Measurements from ENCODE around the gene MAP3K4. TPM values are rescaled to one million over a fixed set of nuclear protein-coding genes. Genes with fewer than 3 reads are reported as not detected.
A peak's percentile ranks its signal among the peaks of the same experiment; 100 is the strongest.

The MAP3K4 gene
- total RNA-seq, 2 experiments from 2014 or later = 30.3 to 38.7 TPM

GRCh38 chr6:160992061-160992979 lies 751 bp downstream of the MAP3K4 start:
- Histone ChIP-seq H3K36me3 (ENCODE audit: insufficient read depth, low read length) (peaks cover 9% of the 10 kb centered on the region; the same call in 1 of the 2 replicates), H2AFZ (ENCODE audit: low read length) (peak overlapping the region; percentile 91), H3K4me2 (ENCODE audit: low read length) (peak overlapping the region; percentile 92), H3K4me1 (ENCODE audit: insufficient read depth, low read length, poor library complexity, severe bottlenecking) (peaks cover 13% of the 10 kb centered on the region), H3K9me2 (ENCODE audit: insufficient read depth, low read length) (no peaks in the 10 kb centered on the region), H3K79me2 (ENCODE audit: insufficient read depth, low read depth, low read length) (peaks cover 45% of the 10 kb centered on the region), H3K4me3 (ENCODE audit: low read depth, low read length, poor library complexity, severe bottlenecking) (peak overlapping the region; percentile 86), H3K27ac (ENCODE audit: low read depth, low read length, poor library complexity, severe bottlenecking) (peak overlapping the region; percentile 76), H3K9me3 (ENCODE audit: low read length) (no peaks in the 10 kb centered on the region), H4K20me1 (ENCODE audit: insufficient read depth, low read length) (peaks cover 15% of the 10 kb centered on the region)
- POLR2A ChIA-PET = interaction anchor here (0.6 to 1.7 kb wide), 5 partner anchors 10 to 282 kb away, joined by 3 to 6 read pairs (median 3); partner anchors contain the start of gene AGPAT4
- intact Hi-C loops (cut with micrococcal nuclease; ENCODE audit: unreplicated experiment) = loop anchor here (5.0 to 10.0 kb wide), 2 partner anchors 182 to 380 kb away; no protein-coding TSS in a partner anchor
- no peak for TF ChIP-seq EZH2phosphoT487 (IDR thresholded peaks at IDR 0.05; ENCODE audit: borderline replicate concordance, low read depth, low read length)
- TF ChIP-seq CTCF (conservative IDR thresholded peaks at IDR 0.05; ENCODE audit: low read length) = peak; percentile 87
- CTCF ChIA-PET (ENCODE audit: unreplicated experiment) = interaction anchor here (0.8 to 1.2 kb wide), 2 partner anchors 17 to 260 kb away, joined by 3 read pairs; no protein-coding TSS in a partner anchor
- DNase-seq (ENCODE audit: low spot score) = peak; percentile 78
- BruUV-seq (replicated peaks) = no TSS peak

- peaks cover 15% of the 10 kb centered on the region for H4K20me1 ChIP-seq (ENCODE audit: insufficient read depth, low read length)
- DNase-seq (ENCODE audit: low spot score) = no peak
- peaks cover 13% of the 10 kb centered on the region; the same call in 1 of the 2 replicates for H3K36me3 ChIP-seq (ENCODE audit: insufficient read depth, low read length)
- TF ChIP-seq EZH2phosphoT487 (IDR thresholded peaks at IDR 0.05; ENCODE audit: borderline replicate concordance, low read depth, low read length) (no peak), CTCF (conservative IDR thresholded peaks at IDR 0.05; ENCODE audit: low read length) (peak; percentile 60; the same call in 1 of the 2 replicates)
- H3K27ac ChIP-seq (ENCODE audit: low read depth, low read length, poor library complexity, severe bottlenecking) = no peak overlapping the region
- H3K9me3 ChIP-seq (ENCODE audit: low read length) = no peaks in the 10 kb centered on the region
- H2AFZ ChIP-seq (ENCODE audit: low read length) = no peak overlapping the region
- CTCF ChIA-PET (ENCODE audit: unreplicated experiment) = interaction anchor here (0.8 to 1.2 kb wide), 2 partner anchors 16 to 260 kb away, joined by 3 read pairs; no protein-coding TSS in a partner anchor
- H3K9me2 ChIP-seq (ENCODE audit: insufficient read depth, low read length) = no peaks in the 10 kb centered on the region
- H3K4me3 ChIP-seq (ENCODE audit: low read depth, low read length, poor library complexity, severe bottlenecking) = peak overlapping the region; percentile 86
- H3K4me1 ChIP-seq (ENCODE audit: insufficient read depth, low read length, poor library complexity, severe bottlenecking) = peaks cover 13% of the 10 kb centered on the region
- peak overlapping the region; percentile 92 for H3K4me2 ChIP-seq (ENCODE audit: low read length)
- H3K79me2 ChIP-seq (ENCODE audit: insufficient read depth, low read depth, low read length) = peaks cover 52% of the 10 kb centered on the region
- POLR2A ChIA-PET = interaction anchor here (0.9 to 1.7 kb wide), 4 partner anchors 9 to 281 kb away, joined by 3 to 6 read pairs (median 4); partner anchors contain the start of gene AGPAT4
- intact Hi-C loops (cut with micrococcal nuclease; ENCODE audit: unreplicated experiment) = loop anchor here (5.0 to 10.0 kb wide), 2 partner anchors 182 to 379 kb away; no protein-coding TSS in a partner anchor
- BruUV-seq (replicated peaks) = no TSS peak
Measured at GRCh38 chr6:160992980-160993314, 1.4 kb downstream of the MAP3K4 start.
